DOHH2 (cell line): ENCODE measurements around the gene SNCB.
A peak's percentile ranks its signal among the peaks of the same experiment; 100 is the strongest.

ENCODE experiments used
- H3F3A ChIP-seq: fragments of 200-600 bp; sonication (generic), shearing (Covaris generic); 2 replicates; pipeline ENCODE4 v1.6.0; 2016; ENCODE audit warnings: antibody characterized with exemption, mild to moderate bottlenecking; ENCODE audit not compliant: control insufficient read depth, insufficient read depth
- H3K27ac ChIP-seq: fragments of 200-600 bp; sonication (generic); 2 replicates; pipeline ENCODE4 v1.5.1; 2014; ENCODE audit warnings: low read depth, mild to moderate bottlenecking, low read length, moderate library complexity
- H3K27me3 ChIP-seq: fragments of 200-600 bp; sonication (generic); 2 replicates; pipeline ENCODE4 v1.6.1; 2014; ENCODE audit warnings: mild to moderate bottlenecking, low read length, mixed read lengths; ENCODE audit not compliant: control insufficient read depth
- H3K36me3 ChIP-seq: fragments of 200-600 bp; sonication (generic); 2 replicates; pipeline ENCODE4 v1.6.1; 2014; ENCODE audit warnings: mild to moderate bottlenecking, low read length, moderate library complexity, mixed read lengths; ENCODE audit not compliant: control insufficient read depth
- H3K4me1 ChIP-seq: fragments of 200-600 bp; sonication (generic); 2 replicates; pipeline ENCODE4 v1.6.1; 2014; ENCODE audit warnings: mild to moderate bottlenecking, low read length, mixed read lengths; ENCODE audit not compliant: control insufficient read depth
- H3K4me2 ChIP-seq: fragments of 200-600 bp; sonication (generic); 2 replicates; pipeline ENCODE4 v1.6.0; 2014; ENCODE audit warnings: mild to moderate bottlenecking, low read length, moderate library complexity
- H3K4me3 ChIP-seq: fragments of 200-600 bp; sonication (generic); 2 replicates; pipeline ENCODE4 v1.5.1; 2014; ENCODE audit warnings: mild to moderate bottlenecking, low read length, mixed read lengths
- H3K79me2 ChIP-seq: fragments of 200-600 bp; sonication (generic); 2 replicates; pipeline ENCODE4 v1.6.1; 2014; ENCODE audit warnings: mild to moderate bottlenecking, low read length, mixed read lengths; ENCODE audit not compliant: control insufficient read depth
- H3K9me2 ChIP-seq: fragments of 200-600 bp; sonication (generic); replicated peaks from 2 replicates; pipeline ENCODE4 v1.6.1; 2014; ENCODE audit warnings: mild to moderate bottlenecking, low read length, mixed read lengths; ENCODE audit not compliant: control insufficient read depth
- H3K9me3 ChIP-seq: fragments of 200-600 bp; sonication (generic); 2 replicates; pipeline ENCODE4 v1.6.1; 2014; ENCODE audit warnings: antibody characterized with exemption, low read length, mixed read lengths; ENCODE audit not compliant: control insufficient read depth, insufficient read depth
- H4K20me1 ChIP-seq: fragments of 200-600 bp; sonication (generic); 2 replicates; pipeline ENCODE4 v1.6.0; 2014; ENCODE audit warnings: low read depth, mild to moderate bottlenecking, antibody characterized with exemption, low read length, moderate library complexity; ENCODE audit not compliant: control insufficient read depth, insufficient read depth
- CTCF ChIP-seq: fragments of 200-600 bp; sonication (generic); IDR thresholded peaks from one replicate; pipeline ENCODE4 v1.5.1; 2014; ENCODE audit warnings: antibody characterized with exemption, mild to moderate bottlenecking, low read depth, low read length; ENCODE audit not compliant: poor library complexity, severe bottlenecking
- EZH2phosphoT487 ChIP-seq: fragments of 200-600 bp; sonication (generic); IDR thresholded peaks from 2 replicates; pipeline ENCODE4 v1.6.1; 2017; ENCODE audit warnings: borderline replicate concordance, mild to moderate bottlenecking, antibody characterized with exemption, low read length, moderate library complexity, mixed read lengths

SNCB gene

GRCh38 chr5:176610435-176610773 is 19.9 kb downstream of the SNCB start:
- H3K9me3 ChIP-seq: no peaks in the 10 kb centered on the region
- TF ChIP-seq CTCF (no peak), EZH2phosphoT487 (no peak)
- peak overlapping the region; percentile 86 for H3K4me2 ChIP-seq
- peaks cover 14% of the 10 kb centered on the region for H3K4me1 ChIP-seq
- peaks cover 8% of the 10 kb centered on the region for H4K20me1 ChIP-seq
- H3K27me3 ChIP-seq: peaks cover 15% of the 10 kb centered on the region
- no peaks in the 10 kb centered on the region for H3K9me2 ChIP-seq
- H3K36me3 ChIP-seq: no peaks in the 10 kb centered on the region; the same call in 1 of the 2 replicates
- H3K27ac ChIP-seq: no peak overlapping the region
- H3K4me3 ChIP-seq: peak overlapping the region; percentile 83
- H3K79me2 ChIP-seq: peaks cover 31% of the 10 kb centered on the region
- H3F3A ChIP-seq: peaks cover 4% of the 10 kb centered on the region; the same call in 1 of the 2 replicates

- no peaks in the 10 kb centered on the region; the same call in 1 of the 2 replicates for H3K36me3 ChIP-seq
- TF ChIP-seq CTCF: no peak
- no peak for TF ChIP-seq EZH2phosphoT487
- peaks cover 31% of the 10 kb centered on the region for H3K79me2 ChIP-seq
- peak within 1 kb of the TSS; percentile 83 for H3K4me3 ChIP-seq
- H3K4me1 ChIP-seq: peaks cover 14% of the 10 kb centered on the region
- H3K9me2 ChIP-seq: no peaks in the 10 kb centered on the region
- peaks cover 13% of the 10 kb centered on the region for H3K27me3 ChIP-seq
- H3K4me2 ChIP-seq: peak within 1 kb of the TSS; percentile 86
- peaks cover 8% of the 10 kb centered on the region for H4K20me1 ChIP-seq
- no peak within 1 kb of the TSS for H3K27ac ChIP-seq
- no peaks in the 10 kb centered on the region for H3K9me3 ChIP-seq
- peaks cover 4% of the 10 kb centered on the region; the same call in 1 of the 2 replicates for H3F3A ChIP-seq
Measured at GRCh38 chr5:176609724-176610434, 20.5 kb downstream of the SNCB start, which contains the start of gene GPRIN1. GPRIN1 (minus strand) TSS chr5:176610156; CDS start chr5:176599834, 10,322 bp downstream.

GRCh38 chr5:176608937-176609723 is 21.2 kb downstream of the SNCB start:
- peak overlapping the region; percentile 83 for H3K4me3 ChIP-seq
- no peak overlapping the region for H3K27ac ChIP-seq

More at GRCh38 chr5:176608937-176609723, 21.2 kb downstream of the SNCB start:
- Histone ChIP-seq H3K9me3 (no peaks in the 10 kb centered on the region), H3K4me1 (peaks cover 14% of the 10 kb centered on the region), H3K9me2 (no peaks in the 10 kb centered on the region), H3K27me3 (peaks cover 13% of the 10 kb centered on the region), H3K36me3 (no peaks in the 10 kb centered on the region; the same call in 1 of the 2 replicates), H4K20me1 (peaks cover 8% of the 10 kb centered on the region), H3K79me2 (peaks cover 31% of the 10 kb centered on the region), H3K4me2 (peak overlapping the region; percentile 86), H3F3A (peaks cover 4% of the 10 kb centered on the region; the same call in 1 of the 2 replicates)
- TF ChIP-seq CTCF (no peak), EZH2phosphoT487 (no peak)
